Karpas-422 (cell line): ENCODE measurements around the gene GRK3. TPM values are rescaled to one million over a fixed set of nuclear protein-coding genes. Genes with fewer than 3 reads are reported as not detected.
A peak's percentile ranks its signal among the peaks of the same experiment; 100 is the strongest.

ENCODE experiments used
- DNase-seq: peaks from one replicate; pipeline ENCODE4 v3.0.0-alpha.2; 2015
- H2AFZ ChIP-seq: fragments of 200-600 bp; sonication (generic); 2 replicates; pipeline ENCODE4 v1.6.1; 2014; ENCODE audit warnings: antibody characterized with exemption, low read length, mixed read lengths
- H3K27ac ChIP-seq: fragments of 200-600 bp; sonication (generic); 2 replicates; pipeline ENCODE4 v1.5.1; 2014; ENCODE audit warnings: mild to moderate bottlenecking, low read length, moderate library complexity
- H3K27me3 ChIP-seq: fragments of 200-600 bp; sonication (generic); 2 replicates; pipeline ENCODE4 v1.6.1; 2014; ENCODE audit warnings: low read length, mixed read lengths
- H3K36me3 ChIP-seq: fragments of 200-600 bp; sonication (generic); 2 replicates; pipeline ENCODE4 v1.6.1; 2014; ENCODE audit warnings: low read length, mixed read lengths; ENCODE audit not compliant: insufficient read depth
- H3K4me1 ChIP-seq: fragments of 200-600 bp; sonication (generic); 2 replicates; pipeline ENCODE4 v1.6.1; 2014; ENCODE audit warnings: mild to moderate bottlenecking, low read length, mixed read lengths
- H3K4me2 ChIP-seq: fragments of 200-600 bp; sonication (generic); 2 replicates; pipeline ENCODE4 v1.6.1; 2014; ENCODE audit warnings: low read length, low read depth, mild to moderate bottlenecking; ENCODE audit not compliant: poor library complexity, severe bottlenecking
- H3K4me3 ChIP-seq: fragments of 200-600 bp; sonication (generic); 2 replicates; pipeline ENCODE4 v1.5.1; 2014; ENCODE audit warnings: mild to moderate bottlenecking, antibody characterized with exemption, low read length, mixed read lengths
- H3K79me2 ChIP-seq: fragments of 200-600 bp; sonication (generic); 2 replicates; pipeline ENCODE4 v1.6.1; 2014; ENCODE audit warnings: mild to moderate bottlenecking, low read length, mixed read lengths
- H3K9ac ChIP-seq: fragments of 200-600 bp; sonication (generic); 2 replicates; pipeline ENCODE4 v1.6.0; 2014; ENCODE audit warnings: low read length
- H3K9me2 ChIP-seq: fragments of 200-600 bp; sonication (generic), shearing (Covaris generic); replicated peaks from 2 replicates; pipeline ENCODE4 v1.6.0; 2014; ENCODE audit warnings: mild to moderate bottlenecking, low read length, moderate library complexity; ENCODE audit not compliant: insufficient read depth
- H3K9me3 ChIP-seq: fragments of 300-700, 200-600 bp; sonication (generic); 2 replicates; pipeline ENCODE4 v1.6.1; 2014; ENCODE audit warnings: low read length, mixed read lengths
- H4K20me1 ChIP-seq: fragments of 200-600 bp; sonication (generic); 2 replicates; pipeline ENCODE4 v1.6.1; 2014; ENCODE audit warnings: mild to moderate bottlenecking, antibody characterized with exemption, low read length, low read depth; ENCODE audit not compliant: insufficient read depth
- small RNA-seq: library from RNA; depleted of rRNA; stranded (forward); fragments of <200 nt; gene quantifications from one replicate; pipeline ENCODE3, GENCODE V24; 2014
- total RNA-seq: library from RNA; depleted of rRNA; stranded (reverse); fragments of >200 nt; shearing (Covaris generic); gene quantifications from 2 replicates; pipeline ENCODE4 v1.2.3, GENCODE V29; 2014; ENCODE audit warnings: low replicate concordance; rRNA removed

Gene GRK3
- total RNA-seq, 1 experiment from 2014 or later, result 2.0 TPM

GRCh38 chr22:25775531-25775930, 211.1 kb downstream of the GRK3 start:
- Histone ChIP-seq H3K27me3 (no peaks in the 10 kb centered on the region), H3K4me2 (no peak overlapping the region), H3K27ac (no peak overlapping the region), H3K4me3 (no peak overlapping the region), H3K36me3 (no peaks in the 10 kb centered on the region), H3K9ac (no peak overlapping the region), H3K9me2 (no peaks in the 10 kb centered on the region), H3K79me2 (no peaks in the 10 kb centered on the region), H4K20me1 (no peaks in the 10 kb centered on the region), H3K4me1 (no peaks in the 10 kb centered on the region), H2AFZ (no peak overlapping the region), H3K9me3 (no peaks in the 10 kb centered on the region)
- no peak for DNase-seq

- no peak overlapping the region for H3K27ac ChIP-seq
- DNase-seq, result no peak
Observed at GRCh38 chr22:25777411-25777810, 212.9 kb downstream of the GRK3 start.

GRCh38 chr22:25777870-25778269, 213.4 kb downstream of the GRK3 start:
- no peak overlapping the region for H3K27ac ChIP-seq
- H3K9me2 ChIP-seq, result no peaks in the 10 kb centered on the region
- DNase-seq, result peak; percentile 69
- no peaks in the 10 kb centered on the region for H3K27me3 ChIP-seq
- no peaks in the 10 kb centered on the region for H4K20me1 ChIP-seq
- no peaks in the 10 kb centered on the region for H3K4me1 ChIP-seq
- no peak overlapping the region for H3K9ac ChIP-seq
- no peak overlapping the region for H3K4me3 ChIP-seq
- H3K9me3 ChIP-seq, result no peaks in the 10 kb centered on the region
- H3K4me2 ChIP-seq, result no peak overlapping the region
- no peaks in the 10 kb centered on the region for H3K79me2 ChIP-seq
- no peak overlapping the region for H2AFZ ChIP-seq
- H3K36me3 ChIP-seq, result no peaks in the 10 kb centered on the region

More at GRCh38 chr22:25777411-25777810, 212.9 kb downstream of the GRK3 start:
- H3K4me2 ChIP-seq, result no peak overlapping the region
- H3K79me2 ChIP-seq, result no peaks in the 10 kb centered on the region
- H3K9ac ChIP-seq, result no peak overlapping the region
- no peaks in the 10 kb centered on the region for H3K27me3 ChIP-seq
- H3K9me3 ChIP-seq, result no peaks in the 10 kb centered on the region
- H3K36me3 ChIP-seq, result no peaks in the 10 kb centered on the region
- no peak overlapping the region for H3K4me3 ChIP-seq
- no peaks in the 10 kb centered on the region for H3K4me1 ChIP-seq
- no peaks in the 10 kb centered on the region for H4K20me1 ChIP-seq
- H2AFZ ChIP-seq, result no peak overlapping the region
- no peaks in the 10 kb centered on the region for H3K9me2 ChIP-seq

Small RNA genes lying within 50 kb of the gene (small RNA-seq; reads per million reads assigned to genes)
- gene RNA5SP494, result not detected

Other genes with a start within 250 kb of the GRK3 start
- gene MYO18B, start 177.5 kb downstream of the GRK3 start, total RNA-seq, result not detected in 2 replicates